ENCODE measurements around the gene GJB3.

- no peak for TF ChIP-seq CTCF (IDR thresholded peaks at IDR 0.05; ENCODE audit: low read depth, low read length)
- TF ChIP-seq EZH2phosphoT487 (IDR thresholded peaks at IDR 0.05; ENCODE audit: low read depth), result no peak
Observed at GRCh38 chr1:34779526-34779925, 1.5 kb upstream of the GJB3 start.
